Stimulated activated naive CD8-positive, alpha-beta T cell treated with anti-CD3 and anti-CD28 coated beads, Interleukin-15, Interleukin-2, amounts not matched to agents 100 ng/mL and 50 ng/mL, for 24 hours (primary cell): ENCODE data around the gene ZNF808.
"Not testable (repeated sequence)": the region's sequence is repeated elsewhere in the genome, so short reads cannot be mapped to it uniquely, and the experiment has no call there.

Experiments
- H3K27ac Mint-ChIP-seq: one replicate; pipeline ENCODE4 v1.8.0; 2021; ENCODE audit warnings: mild to moderate bottlenecking, mixed read lengths
- H3K27me3 Mint-ChIP-seq: one replicate; pipeline ENCODE4 v1.8.0; 2021; ENCODE audit warnings: mixed read lengths
- H3K36me3 Mint-ChIP-seq: one replicate; pipeline ENCODE4 v1.8.0; 2021; ENCODE audit warnings: low read depth, mixed read lengths
- H3K4me1 Mint-ChIP-seq: one replicate; pipeline ENCODE4 v1.8.0; 2021; ENCODE audit warnings: low read depth, mixed read lengths
- H3K4me3 Mint-ChIP-seq: one replicate; pipeline ENCODE4 v1.8.0; 2021; ENCODE audit warnings: mild to moderate bottlenecking, mixed read lengths
- H3K9me3 Mint-ChIP-seq: one replicate; pipeline ENCODE4 v1.8.0; 2021; ENCODE audit warnings: mixed read lengths

ZNF808 gene

DNA sequence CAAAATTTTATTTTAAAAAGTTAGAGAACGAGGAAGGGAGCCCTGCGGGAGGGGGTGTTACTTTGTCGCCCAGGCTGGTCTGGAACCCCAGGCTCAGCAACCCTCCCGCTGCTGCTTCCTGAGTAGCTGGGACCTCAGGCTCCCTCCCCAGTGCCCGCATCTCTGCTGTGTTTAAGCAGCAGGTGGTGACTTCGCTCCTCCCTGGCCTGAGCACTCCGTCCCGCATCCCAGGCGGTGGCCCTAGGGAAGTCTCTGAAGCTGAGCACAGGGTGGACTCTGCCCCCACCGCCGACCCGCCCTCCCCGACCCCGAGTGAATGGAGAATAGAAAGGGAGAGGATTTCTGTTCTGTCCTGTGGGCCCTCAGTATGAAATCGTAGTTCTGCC is 73.2 kb downstream of the ZNF808 start:
- H3K4me3 Mint-ChIP-seq: peak overlapping the region; percentile 85
- peak overlapping the region; percentile 65 for H3K27ac Mint-ChIP-seq
- H3K9me3 Mint-ChIP-seq: peaks cover 32% of the 10 kb centered on the region
- peaks cover 28% of the 10 kb centered on the region for H3K4me1 Mint-ChIP-seq
- H3K27me3 Mint-ChIP-seq: no peaks in the 10 kb centered on the region
- peaks cover 62% of the 10 kb centered on the region for H3K36me3 Mint-ChIP-seq

DNA sequence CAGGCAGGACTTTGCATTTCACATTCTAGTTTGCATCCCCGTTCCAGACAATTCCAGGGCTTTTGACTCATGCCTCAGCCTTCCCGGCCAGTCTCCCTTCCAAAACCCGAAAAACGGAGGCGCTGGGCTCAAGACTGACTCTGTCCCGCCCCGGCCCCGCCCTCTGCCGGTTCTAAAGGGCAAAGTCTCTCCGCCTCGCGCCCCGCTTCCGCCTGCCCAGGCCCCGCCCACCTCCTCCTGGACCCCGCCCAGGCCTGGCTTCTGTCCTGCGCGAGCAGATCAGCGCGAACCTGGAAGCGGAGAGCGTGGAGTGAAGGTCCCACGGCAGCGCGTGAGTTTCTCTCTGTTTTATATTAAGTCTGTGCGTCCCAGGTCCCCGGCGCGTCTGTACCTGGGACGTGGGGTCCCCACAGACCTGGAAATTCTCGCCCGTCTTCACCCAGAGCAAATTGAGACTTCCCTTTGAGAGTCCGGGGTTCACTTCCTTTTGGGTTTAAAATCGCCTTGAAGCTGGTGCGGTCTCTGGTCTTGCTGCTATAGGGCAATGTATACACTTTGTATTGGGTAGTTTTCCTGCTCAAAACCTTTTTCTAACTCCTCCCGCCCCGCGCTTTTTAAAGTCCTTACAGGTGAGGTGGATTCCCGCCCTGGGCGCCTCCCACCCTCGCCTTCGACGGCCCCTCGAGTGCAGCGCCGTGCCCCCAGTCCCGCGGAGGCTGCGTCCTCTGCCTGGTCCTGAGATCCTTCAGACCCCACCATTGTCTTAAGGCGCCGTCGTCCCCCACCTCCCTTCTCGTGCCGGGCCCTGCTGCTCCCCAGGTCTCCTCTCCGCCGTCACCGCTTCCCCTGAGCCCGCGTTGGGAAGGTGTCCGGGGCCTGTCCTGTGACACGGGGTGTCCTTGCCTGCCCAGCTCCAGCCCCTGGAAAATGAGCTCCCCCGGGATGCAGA is 73.8 kb downstream of the ZNF808 start:
- peaks cover 62% of the 10 kb centered on the region for H3K36me3 Mint-ChIP-seq
- H3K27ac Mint-ChIP-seq: peak overlapping the region; percentile 65
- H3K27me3 Mint-ChIP-seq: no peaks in the 10 kb centered on the region
- peaks cover 34% of the 10 kb centered on the region for H3K4me1 Mint-ChIP-seq
- H3K4me3 Mint-ChIP-seq: peak overlapping the region; percentile 85
- H3K9me3 Mint-ChIP-seq: peaks cover 30% of the 10 kb centered on the region

DNA sequence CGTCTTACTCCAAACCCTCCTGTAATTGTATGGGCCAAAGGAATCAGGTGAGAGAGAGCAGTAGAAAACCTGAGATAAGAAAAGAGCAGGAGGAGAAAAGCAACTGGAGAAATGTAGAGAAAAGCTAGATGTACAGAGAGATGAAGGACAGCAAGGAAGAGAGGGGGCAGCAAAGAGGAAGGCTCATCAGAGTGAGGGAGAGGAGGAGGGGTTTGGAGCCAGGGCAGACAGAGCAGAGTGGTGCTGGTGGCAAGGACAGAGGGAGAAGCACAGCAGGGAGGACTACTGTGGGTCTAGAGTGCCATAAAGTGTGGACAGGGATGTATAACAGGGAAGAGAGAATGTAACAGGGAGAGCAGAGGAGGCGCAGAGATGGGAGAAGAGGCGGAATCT is 74.5 kb downstream of the ZNF808 start:
- Mint-ChIP-seq H3K9me3 (peaks cover 29% of the 10 kb centered on the region), H3K27ac (peak overlapping the region; percentile 33), H3K4me1 (peaks cover 36% of the 10 kb centered on the region), H3K4me3 (peak overlapping the region; percentile 85), H3K36me3 (peaks cover 62% of the 10 kb centered on the region)
- not testable (repeated sequence) for H3K27me3 Mint-ChIP-seq

DNA sequence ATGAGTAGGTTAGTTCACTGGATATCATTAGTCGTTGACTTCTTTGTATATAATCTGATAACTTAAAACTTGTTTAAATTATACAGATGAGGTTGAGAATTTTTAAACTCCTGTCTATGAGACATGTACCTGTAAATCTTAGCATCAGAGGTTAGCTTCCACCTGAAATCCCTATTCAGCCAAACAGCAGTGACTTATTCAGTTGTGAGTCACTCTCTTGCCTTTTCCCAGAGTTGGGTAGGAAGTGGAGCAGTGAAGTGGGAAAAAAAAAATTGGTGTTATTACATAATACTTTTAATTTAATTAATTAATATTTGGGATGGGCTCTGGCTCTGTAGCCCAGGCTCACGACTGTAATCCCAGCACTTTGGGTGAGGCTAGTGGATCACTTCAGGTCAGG is 75.5 kb downstream of the ZNF808 start:
- Mint-ChIP-seq H3K27ac (no peak overlapping the region), H3K9me3 (peaks cover 22% of the 10 kb centered on the region), H3K4me3 (no peak overlapping the region), H3K4me1 (peaks cover 36% of the 10 kb centered on the region), H3K36me3 (peaks cover 58% of the 10 kb centered on the region), H3K27me3 (no peaks in the 10 kb centered on the region)

DNA sequence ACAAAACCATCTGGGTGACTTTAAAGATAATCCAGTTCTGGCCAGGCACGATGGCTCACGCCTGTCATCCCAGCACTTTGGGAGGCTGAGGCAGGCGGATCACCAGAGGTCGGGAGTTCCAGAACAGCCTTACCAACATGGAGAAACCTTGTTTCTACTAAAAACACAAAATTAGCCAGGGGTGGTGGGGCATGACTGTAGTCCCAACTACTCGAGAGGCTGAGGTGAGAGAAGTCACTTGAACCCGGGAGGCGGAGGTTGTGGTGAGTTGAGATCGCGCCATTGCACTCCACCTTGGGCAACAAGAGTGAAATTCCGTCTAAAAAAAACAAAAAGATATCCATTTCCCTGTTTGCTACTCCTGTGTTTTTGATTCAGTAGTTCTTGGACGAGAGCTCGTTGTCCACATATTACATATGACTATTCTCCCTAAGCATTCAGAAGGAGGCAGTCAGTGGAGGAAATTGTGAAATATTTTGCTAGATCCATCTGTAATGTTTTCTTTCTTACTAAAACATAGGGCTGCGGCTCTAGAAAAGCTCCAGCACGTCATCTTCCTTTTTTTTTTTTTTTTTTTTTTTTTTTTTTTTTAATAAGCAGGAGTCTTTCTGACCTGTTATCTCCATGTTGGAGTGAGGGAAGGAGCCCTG is 76.2 kb downstream of the ZNF808 start:
- H3K4me1 Mint-ChIP-seq: peaks cover 36% of the 10 kb centered on the region
- H3K4me3 Mint-ChIP-seq: no peak overlapping the region
- peaks cover 22% of the 10 kb centered on the region for H3K9me3 Mint-ChIP-seq
- H3K36me3 Mint-ChIP-seq: peaks cover 61% of the 10 kb centered on the region
- no peaks in the 10 kb centered on the region for H3K27me3 Mint-ChIP-seq
- no peak overlapping the region for H3K27ac Mint-ChIP-seq
